SK-N-SH (cell line): ENCODE results near the gene KCNIP4.

Experiments used
- EZH2phosphoT487 ChIP-seq: fragments of 200-600 bp; sonication (generic); IDR thresholded peaks from 2 replicates; pipeline ENCODE4 v1.6.1; 2017; ENCODE audit warnings: low read depth, mixed run types, mild to moderate bottlenecking, antibody characterized with exemption, moderate library complexity, borderline replicate concordance
- MXI1 ChIP-seq: IDR thresholded peaks from 2 replicates; pipeline ENCODE4 v1.6.1; 2012; ENCODE audit warnings: mild to moderate bottlenecking, low read depth, low read length, improper control_type of control experiment
- RAD21 ChIP-seq: IDR thresholded peaks from 2 replicates; pipeline ENCODE4 v1.6.1; 2012; ENCODE audit warnings: mild to moderate bottlenecking, low read length
- RFX5 ChIP-seq: IDR thresholded peaks from 2 replicates; pipeline ENCODE4 v1.6.1; 2012; ENCODE audit warnings: mild to moderate bottlenecking, improper control_type of control experiment, low read length
- YY1 ChIP-seq: IDR thresholded peaks from 2 replicates; pipeline ENCODE4 v1.4.0; 2012; ENCODE audit warnings: low read depth, mild to moderate bottlenecking
- TF ChIP-seq, protein P1 (sequence below): fragments of 200-600 bp; sonication (generic); IDR thresholded peaks from 2 replicates; pipeline ENCODE4 v1.6.1; 2017; ENCODE audit warnings: antibody characterized with exemption, mild to moderate bottlenecking, moderate library complexity
- TF ChIP-seq, protein P2 (sequence below): fragments of 150-350 bp; IDR thresholded peaks from 2 replicates; pipeline ENCODE4 v1.6.1; 2016; ENCODE audit warnings: mild to moderate bottlenecking, low read depth, low read length
- TF ChIP-seq, protein P3 (sequence below): IDR thresholded peaks from 2 replicates; pipeline ENCODE4 v1.6.1; 2012; ENCODE audit warnings: mild to moderate bottlenecking, low read depth, low read length, moderate library complexity

DNA sequence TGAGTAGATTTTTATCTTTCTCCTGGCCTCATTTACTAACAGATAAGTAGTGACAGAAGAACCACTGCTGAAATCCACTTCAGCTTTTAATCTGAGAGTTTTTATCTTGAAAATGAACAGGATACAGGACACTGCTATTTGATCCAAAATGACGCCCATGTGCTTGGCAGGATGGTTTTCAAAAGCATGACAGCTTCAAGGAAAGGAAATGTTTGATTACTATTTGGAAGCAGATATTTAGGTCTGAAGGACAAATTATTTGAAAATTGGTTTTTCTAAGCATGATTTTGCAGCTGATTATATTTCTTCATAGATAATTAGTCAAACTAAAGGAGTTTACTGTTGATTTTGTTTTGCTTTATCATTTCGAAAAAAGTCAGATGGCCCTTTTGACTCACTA lies 1237.2 kb downstream of the KCNIP4 start:
- TF ChIP-seq RAD21 (no peak), YY1 (no peak), MXI1 (peak; percentile 92; the same call in 1 of the 2 replicates), RFX5 (no peak), EZH2phosphoT487 (no peak)
- TF ChIP-seq, protein P1, sequence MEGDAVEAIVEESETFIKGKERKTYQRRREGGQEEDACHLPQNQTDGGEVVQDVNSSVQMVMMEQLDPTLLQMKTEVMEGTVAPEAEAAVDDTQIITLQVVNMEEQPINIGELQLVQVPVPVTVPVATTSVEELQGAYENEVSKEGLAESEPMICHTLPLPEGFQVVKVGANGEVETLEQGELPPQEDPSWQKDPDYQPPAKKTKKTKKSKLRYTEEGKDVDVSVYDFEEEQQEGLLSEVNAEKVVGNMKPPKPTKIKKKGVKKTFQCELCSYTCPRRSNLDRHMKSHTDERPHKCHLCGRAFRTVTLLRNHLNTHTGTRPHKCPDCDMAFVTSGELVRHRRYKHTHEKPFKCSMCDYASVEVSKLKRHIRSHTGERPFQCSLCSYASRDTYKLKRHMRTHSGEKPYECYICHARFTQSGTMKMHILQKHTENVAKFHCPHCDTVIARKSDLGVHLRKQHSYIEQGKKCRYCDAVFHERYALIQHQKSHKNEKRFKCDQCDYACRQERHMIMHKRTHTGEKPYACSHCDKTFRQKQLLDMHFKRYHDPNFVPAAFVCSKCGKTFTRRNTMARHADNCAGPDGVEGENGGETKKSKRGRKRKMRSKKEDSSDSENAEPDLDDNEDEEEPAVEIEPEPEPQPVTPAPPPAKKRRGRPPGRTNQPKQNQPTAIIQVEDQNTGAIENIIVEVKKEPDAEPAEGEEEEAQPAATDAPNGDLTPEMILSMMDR = no peak
- TF ChIP-seq, protein P2, sequence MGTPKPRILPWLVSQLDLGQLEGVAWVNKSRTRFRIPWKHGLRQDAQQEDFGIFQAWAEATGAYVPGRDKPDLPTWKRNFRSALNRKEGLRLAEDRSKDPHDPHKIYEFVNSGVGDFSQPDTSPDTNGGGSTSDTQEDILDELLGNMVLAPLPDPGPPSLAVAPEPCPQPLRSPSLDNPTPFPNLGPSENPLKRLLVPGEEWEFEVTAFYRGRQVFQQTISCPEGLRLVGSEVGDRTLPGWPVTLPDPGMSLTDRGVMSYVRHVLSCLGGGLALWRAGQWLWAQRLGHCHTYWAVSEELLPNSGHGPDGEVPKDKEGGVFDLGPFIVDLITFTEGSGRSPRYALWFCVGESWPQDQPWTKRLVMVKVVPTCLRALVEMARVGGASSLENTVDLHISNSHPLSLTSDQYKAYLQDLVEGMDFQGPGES = no peak
- TF ChIP-seq, protein P3, sequence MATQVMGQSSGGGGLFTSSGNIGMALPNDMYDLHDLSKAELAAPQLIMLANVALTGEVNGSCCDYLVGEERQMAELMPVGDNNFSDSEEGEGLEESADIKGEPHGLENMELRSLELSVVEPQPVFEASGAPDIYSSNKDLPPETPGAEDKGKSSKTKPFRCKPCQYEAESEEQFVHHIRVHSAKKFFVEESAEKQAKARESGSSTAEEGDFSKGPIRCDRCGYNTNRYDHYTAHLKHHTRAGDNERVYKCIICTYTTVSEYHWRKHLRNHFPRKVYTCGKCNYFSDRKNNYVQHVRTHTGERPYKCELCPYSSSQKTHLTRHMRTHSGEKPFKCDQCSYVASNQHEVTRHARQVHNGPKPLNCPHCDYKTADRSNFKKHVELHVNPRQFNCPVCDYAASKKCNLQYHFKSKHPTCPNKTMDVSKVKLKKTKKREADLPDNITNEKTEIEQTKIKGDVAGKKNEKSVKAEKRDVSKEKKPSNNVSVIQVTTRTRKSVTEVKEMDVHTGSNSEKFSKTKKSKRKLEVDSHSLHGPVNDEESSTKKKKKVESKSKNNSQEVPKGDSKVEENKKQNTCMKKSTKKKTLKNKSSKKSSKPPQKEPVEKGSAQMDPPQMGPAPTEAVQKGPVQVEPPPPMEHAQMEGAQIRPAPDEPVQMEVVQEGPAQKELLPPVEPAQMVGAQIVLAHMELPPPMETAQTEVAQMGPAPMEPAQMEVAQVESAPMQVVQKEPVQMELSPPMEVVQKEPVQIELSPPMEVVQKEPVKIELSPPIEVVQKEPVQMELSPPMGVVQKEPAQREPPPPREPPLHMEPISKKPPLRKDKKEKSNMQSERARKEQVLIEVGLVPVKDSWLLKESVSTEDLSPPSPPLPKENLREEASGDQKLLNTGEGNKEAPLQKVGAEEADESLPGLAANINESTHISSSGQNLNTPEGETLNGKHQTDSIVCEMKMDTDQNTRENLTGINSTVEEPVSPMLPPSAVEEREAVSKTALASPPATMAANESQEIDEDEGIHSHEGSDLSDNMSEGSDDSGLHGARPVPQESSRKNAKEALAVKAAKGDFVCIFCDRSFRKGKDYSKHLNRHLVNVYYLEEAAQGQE = no peak
